Astrocyte (in vitro differentiated cells and primary cell): ENCODE results near the gene TRIM8. TPM values are rescaled to one million over a fixed set of nuclear protein-coding genes. Genes with fewer than 3 reads are reported as not detected.

ENCODE experiments used
- DNase-seq: peaks from one replicate; pipeline ENCODE4 v3.0.0-alpha.2; 2010; ENCODE audit warnings: low read depth
- FAIRE-seq: peaks from 2 replicates; lab custom pipeline; 2011; peaks lifted over from hg19 to GRCh38; lab: Jason Lieb, UNC
- H2AFZ ChIP-seq: 2 replicates; pipeline ENCODE4 v1.6.0; 2012; ENCODE audit warnings: low read depth, low read length, inconsistent platforms
- H3K27ac ChIP-seq: 2 replicates; pipeline ENCODE4 v1.5.1; 2011; ENCODE audit warnings: low read depth, low read length, inconsistent platforms
- H3K27me3 ChIP-seq: 2 replicates; pipeline ENCODE4 v1.6.0; 2011; ENCODE audit warnings: low read length, inconsistent platforms; ENCODE audit not compliant: insufficient read depth
- H3K36me3 ChIP-seq: 2 replicates; pipeline ENCODE4 v1.5.1; 2011; ENCODE audit warnings: low read length, inconsistent platforms; ENCODE audit not compliant: insufficient read depth
- H3K4me1 ChIP-seq: 2 replicates; pipeline ENCODE4 v1.5.1; 2011; ENCODE audit warnings: low read length, inconsistent platforms; ENCODE audit not compliant: insufficient read depth
- H3K4me2 ChIP-seq: 2 replicates; pipeline ENCODE4 v1.6.0; 2012; ENCODE audit warnings: low read length, inconsistent platforms
- H3K4me3 ChIP-seq: 2 replicates; pipeline ENCODE4 v1.5.1; 2011; ENCODE audit warnings: low read depth, mild to moderate bottlenecking, low read length, inconsistent platforms; ENCODE audit not compliant: insufficient read depth
- H3K79me2 ChIP-seq: 2 replicates; pipeline ENCODE4 v1.6.0; 2012; ENCODE audit warnings: mild to moderate bottlenecking, low read length, inconsistent platforms; ENCODE audit not compliant: insufficient read depth
- H3K9ac ChIP-seq: 2 replicates; pipeline ENCODE4 v1.6.0; 2012; ENCODE audit warnings: mild to moderate bottlenecking, low read length, inconsistent platforms
- H3K9me3 ChIP-seq: 2 replicates; pipeline ENCODE4 v1.5.1; 2012; ENCODE audit warnings: low read depth, mild to moderate bottlenecking, low read length, inconsistent platforms; ENCODE audit not compliant: insufficient read depth
- H4K20me1 ChIP-seq: 2 replicates; pipeline ENCODE4 v1.6.0; 2012; ENCODE audit warnings: low read length, inconsistent platforms; ENCODE audit not compliant: insufficient read depth
- H3K27ac Mint-ChIP-seq: one replicate; pipeline ENCODE4 v1.8.0; 2021; ENCODE audit warnings: mild to moderate bottlenecking, mixed read lengths; ENCODE audit not compliant: unreplicated experiment
- H3K27me3 Mint-ChIP-seq: one replicate; pipeline ENCODE4 v1.8.0; 2021; ENCODE audit warnings: low read depth, mixed read lengths; ENCODE audit not compliant: unreplicated experiment
- H3K36me3 Mint-ChIP-seq: one replicate; pipeline ENCODE4 v1.8.0; 2021; ENCODE audit warnings: low read depth, mixed read lengths; ENCODE audit not compliant: unreplicated experiment
- H3K4me1 Mint-ChIP-seq: one replicate; pipeline ENCODE4 v1.8.0; 2021; ENCODE audit warnings: low read depth, mixed read lengths; ENCODE audit not compliant: unreplicated experiment
- H3K4me3 Mint-ChIP-seq: one replicate; pipeline ENCODE4 v1.8.0; 2021; ENCODE audit warnings: mild to moderate bottlenecking, moderate library complexity, mixed read lengths; ENCODE audit not compliant: unreplicated experiment
- H3K9me3 Mint-ChIP-seq: one replicate; pipeline ENCODE4 v1.8.0; 2021; ENCODE audit warnings: mild to moderate bottlenecking, mixed read lengths; ENCODE audit not compliant: unreplicated experiment
- EZH2 ChIP-seq: IDR thresholded peaks from 2 replicates; pipeline ENCODE4 v1.6.1; 2012; ENCODE audit warnings: mild to moderate bottlenecking, low read length, inconsistent platforms; ENCODE audit not compliant: insufficient read depth
- total RNA-seq: library from RNA; stranded (reverse); gene quantifications from 2 replicates; pipeline ENCODE4 v1.2.1, GENCODE V29; 2021
- TF ChIP-seq, protein P1 (sequence below): IDR thresholded peaks from 2 replicates; pipeline ENCODE4 v1.5.1; 2011; ENCODE audit warnings: low read depth, mild to moderate bottlenecking, inconsistent platforms, low read length, moderate library complexity; ENCODE audit not compliant: insufficient read depth

Gene TRIM8
- total RNA-seq, 1 donor from 2014 or later, result 117 TPM

GRCh38 chr10:102644646-102645387 lies 538 bp downstream of the TRIM8 start:
- Mint-ChIP-seq H3K27me3 (no peaks in the 10 kb centered on the region), H3K4me1 (peaks cover 25% of the 10 kb centered on the region), H3K36me3 (peaks cover 4% of the 10 kb centered on the region), H3K27ac (peak overlapping the region; percentile 95), H3K9me3 (no peaks in the 10 kb centered on the region), H3K4me3 (peak overlapping the region; percentile 92)
- Histone ChIP-seq H3K36me3 (no peaks in the 10 kb centered on the region), H3K9me3 (no peaks in the 10 kb centered on the region), H2AFZ (no peak overlapping the region), H3K4me1 (peaks cover 43% of the 10 kb centered on the region), H3K4me2 (peak overlapping the region; percentile 93), H3K9ac (peak overlapping the region; percentile 90), H3K79me2 (peaks cover 59% of the 10 kb centered on the region), H4K20me1 (peaks cover 54% of the 10 kb centered on the region), H3K4me3 (peak overlapping the region; percentile 86), H3K27ac (peak overlapping the region; percentile 93), H3K27me3 (no peaks in the 10 kb centered on the region)
- peak; percentile 58 for DNase-seq
- FAIRE-seq, result no peak
- TF ChIP-seq EZH2, result no peak
- TF ChIP-seq, protein P1, sequence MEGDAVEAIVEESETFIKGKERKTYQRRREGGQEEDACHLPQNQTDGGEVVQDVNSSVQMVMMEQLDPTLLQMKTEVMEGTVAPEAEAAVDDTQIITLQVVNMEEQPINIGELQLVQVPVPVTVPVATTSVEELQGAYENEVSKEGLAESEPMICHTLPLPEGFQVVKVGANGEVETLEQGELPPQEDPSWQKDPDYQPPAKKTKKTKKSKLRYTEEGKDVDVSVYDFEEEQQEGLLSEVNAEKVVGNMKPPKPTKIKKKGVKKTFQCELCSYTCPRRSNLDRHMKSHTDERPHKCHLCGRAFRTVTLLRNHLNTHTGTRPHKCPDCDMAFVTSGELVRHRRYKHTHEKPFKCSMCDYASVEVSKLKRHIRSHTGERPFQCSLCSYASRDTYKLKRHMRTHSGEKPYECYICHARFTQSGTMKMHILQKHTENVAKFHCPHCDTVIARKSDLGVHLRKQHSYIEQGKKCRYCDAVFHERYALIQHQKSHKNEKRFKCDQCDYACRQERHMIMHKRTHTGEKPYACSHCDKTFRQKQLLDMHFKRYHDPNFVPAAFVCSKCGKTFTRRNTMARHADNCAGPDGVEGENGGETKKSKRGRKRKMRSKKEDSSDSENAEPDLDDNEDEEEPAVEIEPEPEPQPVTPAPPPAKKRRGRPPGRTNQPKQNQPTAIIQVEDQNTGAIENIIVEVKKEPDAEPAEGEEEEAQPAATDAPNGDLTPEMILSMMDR, result peak; percentile 18

GRCh38 chr10:102645388-102645740 lies 1.1 kb downstream of the TRIM8 start:
- H4K20me1 ChIP-seq, result peaks cover 60% of the 10 kb centered on the region
- FAIRE-seq (no peak), DNase-seq (peak; percentile 58)
- Mint-ChIP-seq H3K4me1 (peaks cover 25% of the 10 kb centered on the region), H3K4me3 (peak overlapping the region; percentile 92), H3K27ac (peak overlapping the region; percentile 95), H3K9me3 (no peaks in the 10 kb centered on the region), H3K36me3 (peaks cover 4% of the 10 kb centered on the region), H3K27me3 (no peaks in the 10 kb centered on the region)
- no peaks in the 10 kb centered on the region for H3K9me3 ChIP-seq
- H3K79me2 ChIP-seq, result peaks cover 65% of the 10 kb centered on the region
- H3K4me3 ChIP-seq, result peak overlapping the region; percentile 86
- H2AFZ ChIP-seq, result peak overlapping the region; percentile 19
- H3K4me2 ChIP-seq, result peak overlapping the region; percentile 93
- no peak for TF ChIP-seq EZH2
- TF ChIP-seq, protein P1, result no peak
- no peaks in the 10 kb centered on the region for H3K36me3 ChIP-seq
- peaks cover 45% of the 10 kb centered on the region for H3K4me1 ChIP-seq
- peak overlapping the region; percentile 93 for H3K27ac ChIP-seq
- H3K27me3 ChIP-seq, result no peaks in the 10 kb centered on the region
- H3K9ac ChIP-seq, result peak overlapping the region; percentile 90
